ENCODE data around the gene TIMM13.

DNA sequence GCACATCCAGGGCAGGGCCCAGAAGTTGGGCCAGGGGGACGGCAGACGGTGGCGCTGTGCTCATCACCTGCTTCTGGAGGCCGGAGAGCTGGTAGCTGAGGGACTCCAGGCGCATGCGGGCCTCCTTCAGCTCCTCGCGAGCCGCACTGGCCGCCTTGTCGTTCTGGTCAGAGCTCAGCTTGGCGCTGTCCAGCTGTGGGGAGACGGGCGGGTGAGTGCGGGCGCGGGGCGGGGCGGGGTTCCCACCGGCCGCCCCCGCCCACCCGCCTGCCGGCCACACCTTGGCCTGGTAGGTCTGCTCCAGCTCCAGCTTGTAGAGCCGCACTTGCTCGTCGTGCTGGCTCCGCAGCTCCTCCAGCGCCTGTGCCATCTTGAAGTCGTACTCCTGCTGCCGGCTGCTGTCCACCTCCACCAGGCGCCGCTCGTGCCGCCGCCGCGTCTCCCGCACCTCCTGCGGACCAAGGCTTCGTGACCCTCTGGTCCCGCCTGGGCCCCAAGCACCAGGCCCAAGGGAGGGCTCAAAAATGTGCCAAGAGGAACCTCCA lies 7.4 kb upstream of the TIMM13 start:
- TF ChIP-seq, protein P1, sequence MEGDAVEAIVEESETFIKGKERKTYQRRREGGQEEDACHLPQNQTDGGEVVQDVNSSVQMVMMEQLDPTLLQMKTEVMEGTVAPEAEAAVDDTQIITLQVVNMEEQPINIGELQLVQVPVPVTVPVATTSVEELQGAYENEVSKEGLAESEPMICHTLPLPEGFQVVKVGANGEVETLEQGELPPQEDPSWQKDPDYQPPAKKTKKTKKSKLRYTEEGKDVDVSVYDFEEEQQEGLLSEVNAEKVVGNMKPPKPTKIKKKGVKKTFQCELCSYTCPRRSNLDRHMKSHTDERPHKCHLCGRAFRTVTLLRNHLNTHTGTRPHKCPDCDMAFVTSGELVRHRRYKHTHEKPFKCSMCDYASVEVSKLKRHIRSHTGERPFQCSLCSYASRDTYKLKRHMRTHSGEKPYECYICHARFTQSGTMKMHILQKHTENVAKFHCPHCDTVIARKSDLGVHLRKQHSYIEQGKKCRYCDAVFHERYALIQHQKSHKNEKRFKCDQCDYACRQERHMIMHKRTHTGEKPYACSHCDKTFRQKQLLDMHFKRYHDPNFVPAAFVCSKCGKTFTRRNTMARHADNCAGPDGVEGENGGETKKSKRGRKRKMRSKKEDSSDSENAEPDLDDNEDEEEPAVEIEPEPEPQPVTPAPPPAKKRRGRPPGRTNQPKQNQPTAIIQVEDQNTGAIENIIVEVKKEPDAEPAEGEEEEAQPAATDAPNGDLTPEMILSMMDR (IDR thresholded peaks at IDR 0.05 in 4 of 5, conservative IDR thresholded peaks at IDR 0.05 in 1 of 5): no peak
- no peak for TF ChIP-seq POLR2A (IDR thresholded peaks at IDR 0.05)
